OCI-LY7 (cell line): ENCODE measurements around the gene GMPPA. TPM values are rescaled to one million over a fixed set of nuclear protein-coding genes. Genes with fewer than 3 reads are reported as not detected.

Experiments
- BruUV-seq: library from RNA; stranded (reverse); fragments of 400-500 nt; replicated peaks from 2 replicates; lab custom pipeline; 2021; lab: Mats Ljungman, UMichigan
- CTCF ChIA-PET: fragments of 300-600 bp; sonication (Branson Sonifier 250); formaldehyde crosslinking; loops from one replicate; lab custom pipeline; 2022; ENCODE audit warnings: antibody characterized with exemption; ENCODE audit not compliant: unreplicated experiment; lab: Charles Lee
- POLR2A ChIA-PET: fragments of 300-600 bp; sonication (Branson Sonifier 250); formaldehyde crosslinking; loops from one replicate; lab custom pipeline; 2022; ENCODE audit warnings: antibody characterized with exemption; lab: Charles Lee
- DNase-seq: peaks from one replicate; pipeline ENCODE4 v3.0.0-alpha.2; 2015; ENCODE audit warnings: low spot score
- H2AFZ ChIP-seq: fragments of 200-600 bp; sonication (generic), shearing (Covaris generic); 2 replicates; pipeline ENCODE4 v1.6.1; 2014; ENCODE audit warnings: mild to moderate bottlenecking, antibody characterized with exemption, low read length, moderate library complexity
- H3K27ac ChIP-seq: fragments of 200-600 bp; sonication (generic); 2 replicates; pipeline ENCODE4 v1.5.1; 2014; ENCODE audit warnings: mixed run types, low read depth, mild to moderate bottlenecking, moderate library complexity, low read length, inconsistent platforms; ENCODE audit not compliant: poor library complexity, severe bottlenecking
- H3K36me3 ChIP-seq: fragments of 200-600 bp; sonication (generic); 2 replicates; pipeline ENCODE4 v1.6.1; 2014; ENCODE audit warnings: mild to moderate bottlenecking, antibody characterized with exemption, low read length, moderate library complexity, mixed read lengths; ENCODE audit not compliant: insufficient read depth
- H3K4me1 ChIP-seq: fragments of 200-600 bp; sonication (generic); 2 replicates; pipeline ENCODE4 v1.5.1; 2014; ENCODE audit warnings: mild to moderate bottlenecking, low read length; ENCODE audit not compliant: insufficient read depth, poor library complexity, severe bottlenecking
- H3K4me2 ChIP-seq: fragments of 200-600 bp; sonication (generic); 2 replicates; pipeline ENCODE4 v1.6.1; 2014; ENCODE audit warnings: mild to moderate bottlenecking, low read length
- H3K4me3 ChIP-seq: fragments of 200-600 bp; sonication (generic); 2 replicates; pipeline ENCODE4 v1.5.1; 2014; ENCODE audit warnings: mild to moderate bottlenecking, low read depth, low read length; ENCODE audit not compliant: poor library complexity, severe bottlenecking
- H3K79me2 ChIP-seq: fragments of 200-600 bp; sonication (generic); 2 replicates; pipeline ENCODE4 v1.6.1; 2016; ENCODE audit warnings: low read depth, mild to moderate bottlenecking, low read length, moderate library complexity, mixed read lengths; ENCODE audit not compliant: insufficient read depth
- H3K9me2 ChIP-seq: fragments of 200-600 bp; sonication (generic); 2 replicates; pipeline ENCODE4 v1.6.1; 2016; ENCODE audit warnings: mild to moderate bottlenecking, low read length, mixed read lengths; ENCODE audit not compliant: insufficient read depth
- H3K9me3 ChIP-seq: fragments of 200-600 bp; sonication (generic); 2 replicates; pipeline ENCODE4 v1.6.1; 2014; ENCODE audit warnings: mild to moderate bottlenecking, mixed run types, low read length, mixed read lengths
- H4K20me1 ChIP-seq: fragments of 200-600 bp; sonication (generic); 2 replicates; pipeline ENCODE4 v1.6.1; 2014; ENCODE audit warnings: mild to moderate bottlenecking, antibody characterized with exemption, low read length, moderate library complexity, mixed read lengths; ENCODE audit not compliant: insufficient read depth
- EZH2phosphoT487 ChIP-seq: fragments of 200-600 bp; sonication (generic); IDR thresholded peaks from 2 replicates; pipeline ENCODE4 v1.6.1; 2018; ENCODE audit warnings: low read depth, borderline replicate concordance, mild to moderate bottlenecking, mixed run types, antibody characterized with exemption, low read length, moderate library complexity, mixed read lengths
- intact Hi-C: fragments of 100-400 bp; cut with micrococcal nuclease; formaldehyde crosslinking; loops from one replicate; pipeline ENCODE4 v1.10.0; 2022; ENCODE audit not compliant: unreplicated experiment
- total RNA-seq, 2 experiments: library from RNA; depleted of rRNA in 1 of 2; stranded (reverse); fragments of >200 nt in 1 of 2; shearing (Covaris generic) in 1 of 2; gene quantifications; 2 replicates each; pipeline ENCODE4 v1.2.3, GENCODE V29; 2014 to 2022
- TF ChIP-seq, protein P1 (sequence below): fragments of 200-600 bp; sonication (generic); conservative IDR thresholded peaks from 2 replicates; pipeline ENCODE4 v1.5.1; 2014; ENCODE audit warnings: mild to moderate bottlenecking, antibody characterized with exemption, low read length, moderate library complexity, mixed read lengths

GMPPA gene
- total RNA-seq, 2 experiments from 2014 or later, result 28.4 to 46.4 TPM

DNA sequence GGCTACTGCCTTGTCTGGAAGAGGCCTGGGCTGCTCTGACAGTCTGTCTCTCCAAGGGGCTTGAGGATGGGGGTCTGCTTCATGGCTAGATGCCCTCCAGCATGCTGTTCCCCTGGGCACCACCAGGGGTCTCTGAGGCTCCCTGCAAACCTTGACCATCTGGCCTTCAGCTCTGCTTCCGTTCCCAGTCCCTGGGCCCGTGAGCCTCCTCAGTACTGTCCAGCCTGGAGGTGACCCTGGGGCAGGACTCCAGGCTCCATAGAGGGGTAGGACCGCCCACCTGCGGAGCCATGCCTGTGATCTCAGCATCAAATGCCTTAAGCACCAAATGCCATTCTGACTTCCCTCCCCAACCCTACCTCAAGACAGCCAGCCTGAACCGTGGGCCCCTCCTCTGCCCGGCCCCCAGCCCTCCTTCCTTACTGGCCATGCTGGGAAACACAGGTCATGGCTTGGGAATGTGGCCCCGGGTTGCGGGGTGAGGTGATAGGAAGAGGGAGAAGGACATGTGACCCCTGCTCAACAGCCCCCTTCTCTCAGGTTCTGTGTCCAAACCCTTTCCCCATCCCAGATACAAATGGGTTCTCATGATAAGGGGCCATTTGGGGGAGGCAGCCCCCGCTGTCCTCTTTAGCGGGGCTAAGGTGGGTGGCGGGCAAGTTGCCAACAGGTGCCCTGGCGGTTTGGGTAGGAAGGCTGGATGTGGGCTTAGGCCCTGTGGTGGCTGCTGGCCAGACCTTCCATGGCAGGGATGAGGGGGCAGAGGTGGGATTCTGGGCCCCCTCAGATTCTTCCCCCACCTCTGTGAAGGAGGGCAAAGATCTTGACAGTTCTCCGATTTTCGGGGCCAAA lies 39.0 kb upstream of the GMPPA start:
- intact Hi-C loops, result loop anchor here (1.0 to 2.0 kb wide), 2 partner anchors 29 to 71 kb away; no protein-coding TSS in a partner anchor
- Histone ChIP-seq H3K36me3 (no peaks in the 10 kb centered on the region), H3K79me2 (no peaks in the 10 kb centered on the region), H3K4me2 (no peak overlapping the region), H3K4me1 (peaks cover 9% of the 10 kb centered on the region), H3K4me3 (no peak overlapping the region), H3K9me2 (no peaks in the 10 kb centered on the region), H2AFZ (no peak overlapping the region), H3K27ac (no peak overlapping the region), H3K9me3 (no peaks in the 10 kb centered on the region), H4K20me1 (no peaks in the 10 kb centered on the region)
- POLR2A ChIA-PET, result interaction anchor here (1.0 kb wide), 1 partner anchor 39 kb away, joined by 3 read pairs; the partner anchor contains the start of gene GMPPA
- CTCF ChIA-PET, result no interaction called here
- BruUV-seq, result no TSS peak
- DNase-seq, result peak; percentile 55
- TF ChIP-seq EZH2phosphoT487, result no peak
- TF ChIP-seq, protein P1, sequence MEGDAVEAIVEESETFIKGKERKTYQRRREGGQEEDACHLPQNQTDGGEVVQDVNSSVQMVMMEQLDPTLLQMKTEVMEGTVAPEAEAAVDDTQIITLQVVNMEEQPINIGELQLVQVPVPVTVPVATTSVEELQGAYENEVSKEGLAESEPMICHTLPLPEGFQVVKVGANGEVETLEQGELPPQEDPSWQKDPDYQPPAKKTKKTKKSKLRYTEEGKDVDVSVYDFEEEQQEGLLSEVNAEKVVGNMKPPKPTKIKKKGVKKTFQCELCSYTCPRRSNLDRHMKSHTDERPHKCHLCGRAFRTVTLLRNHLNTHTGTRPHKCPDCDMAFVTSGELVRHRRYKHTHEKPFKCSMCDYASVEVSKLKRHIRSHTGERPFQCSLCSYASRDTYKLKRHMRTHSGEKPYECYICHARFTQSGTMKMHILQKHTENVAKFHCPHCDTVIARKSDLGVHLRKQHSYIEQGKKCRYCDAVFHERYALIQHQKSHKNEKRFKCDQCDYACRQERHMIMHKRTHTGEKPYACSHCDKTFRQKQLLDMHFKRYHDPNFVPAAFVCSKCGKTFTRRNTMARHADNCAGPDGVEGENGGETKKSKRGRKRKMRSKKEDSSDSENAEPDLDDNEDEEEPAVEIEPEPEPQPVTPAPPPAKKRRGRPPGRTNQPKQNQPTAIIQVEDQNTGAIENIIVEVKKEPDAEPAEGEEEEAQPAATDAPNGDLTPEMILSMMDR, result peak; percentile 84

DNA sequence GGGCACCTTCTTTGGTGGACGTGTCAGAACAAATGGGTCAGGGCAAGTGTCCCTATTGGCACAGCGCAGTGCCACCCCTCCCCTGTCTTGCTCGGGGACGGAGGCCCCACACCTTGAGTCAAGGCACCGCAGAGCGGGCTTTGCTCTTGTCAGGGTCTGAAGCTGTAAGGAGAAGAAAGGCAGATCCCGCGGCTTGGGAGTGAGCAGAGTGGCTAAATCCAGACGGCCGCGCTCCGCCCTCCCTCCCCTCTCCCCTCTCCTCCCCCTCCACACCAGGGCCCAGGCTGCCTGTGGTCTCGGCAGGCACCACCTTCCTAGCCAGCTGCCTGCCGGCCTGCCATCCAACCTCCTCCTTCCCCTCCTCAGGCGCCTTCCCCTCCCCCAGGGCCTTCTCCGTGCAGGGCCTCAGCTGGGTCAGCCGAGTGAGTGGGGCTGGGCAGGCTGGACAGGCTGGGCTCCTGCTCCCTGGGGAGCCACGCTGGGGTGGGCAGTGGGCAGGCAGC lies 38.2 kb upstream of the GMPPA start:
- Histone ChIP-seq H4K20me1 (no peaks in the 10 kb centered on the region), H3K27ac (no peak overlapping the region), H3K4me3 (no peak overlapping the region), H3K9me3 (no peaks in the 10 kb centered on the region), H2AFZ (no peak overlapping the region), H3K79me2 (no peaks in the 10 kb centered on the region), H3K36me3 (no peaks in the 10 kb centered on the region), H3K9me2 (no peaks in the 10 kb centered on the region), H3K4me1 (peaks cover 8% of the 10 kb centered on the region), H3K4me2 (no peak overlapping the region)
- no peak for DNase-seq
- no TSS peak for BruUV-seq
- CTCF ChIA-PET, result interaction anchor here (1.2 kb wide), 1 partner anchor 16 kb away, joined by 9 read pairs; no protein-coding TSS in a partner anchor
- no peak for TF ChIP-seq EZH2phosphoT487
- TF ChIP-seq, protein P1, result no peak
- intact Hi-C loops, result no loop called here
- POLR2A ChIA-PET, result interaction anchor here (0.6 kb wide), 1 partner anchor 852 kb away, joined by 3 read pairs; no protein-coding TSS in a partner anchor
